ENCODE measurements around the gene CPZ.

Gene CPZ

GRCh38 chr4:8593264-8594096 is 915 bp downstream of the CPZ start:
- POLR2A ChIA-PET (ENCODE audit: low non-redundant PET) = no interaction called here
- CTCF ChIA-PET = interaction anchor here (2.0 kb wide), 1 partner anchor 125 kb away, joined by 6 read pairs; no protein-coding TSS in a partner anchor
- no peak for TF ChIP-seq CTCF (conservative IDR thresholded peaks at IDR 0.05; ENCODE audit: low read depth)
- no peak for DNase-seq (ENCODE audit: low spot score)
- no peak overlapping the region for H3K27ac ChIP-seq

- no peak overlapping the region for H3K27ac ChIP-seq
- ChIA-PET CTCF (interaction anchor here (0.7 kb wide), 3 partner anchors 68 to 354 kb away, joined by 3 read pairs; no protein-coding TSS in a partner anchor), POLR2A (ENCODE audit: low non-redundant PET) (no interaction called here)
- DNase-seq (ENCODE audit: low spot score) = peak; percentile 74
- peak; percentile 73 for TF ChIP-seq CTCF (conservative IDR thresholded peaks at IDR 0.05; ENCODE audit: low read depth)
Observed at GRCh38 chr4:8594097-8595038, 1.8 kb downstream of the CPZ start.

- no peak for DNase-seq (ENCODE audit: low spot score)
Observed at GRCh38 chr4:8595237-8596087, 2.9 kb downstream of the CPZ start.

GRCh38 chr4:8596891-8597290 is 4.3 kb downstream of the CPZ start:
- ChIA-PET POLR2A (ENCODE audit: low non-redundant PET) (no interaction called here), CTCF (interaction anchor here (1.3 kb wide), 1 partner anchor 128 kb away, joined by 4 read pairs; no protein-coding TSS in a partner anchor)
- TF ChIP-seq CTCF (conservative IDR thresholded peaks at IDR 0.05; ENCODE audit: low read depth) = no peak
- no peak for DNase-seq (ENCODE audit: low spot score)
- no peak overlapping the region for H3K27ac ChIP-seq

More at GRCh38 chr4:8595237-8596087, 2.9 kb downstream of the CPZ start:
- TF ChIP-seq CTCF (conservative IDR thresholded peaks at IDR 0.05; ENCODE audit: low read depth) = no peak
- CTCF ChIA-PET = interaction anchor here (0.7 kb wide), 3 partner anchors 66 to 355 kb away, joined by 3 read pairs; no protein-coding TSS in a partner anchor
- POLR2A ChIA-PET (ENCODE audit: low non-redundant PET) = no interaction called here
- H3K27ac ChIP-seq = no peak overlapping the region

- no peak for TF ChIP-seq CTCF (conservative IDR thresholded peaks at IDR 0.05; ENCODE audit: low read depth)
- POLR2A ChIA-PET (ENCODE audit: low non-redundant PET) = no interaction called here
- no peak overlapping the region for H3K27ac ChIP-seq
- CTCF ChIA-PET = interaction anchor here (1.3 kb wide), 1 partner anchor 128 kb away, joined by 4 read pairs; no protein-coding TSS in a partner anchor
- no peak for DNase-seq (ENCODE audit: low spot score)
Observed at GRCh38 chr4:8597319-8597718, 4.8 kb downstream of the CPZ start.
